Neuronal stem cell (in vitro differentiated cells): ENCODE measurements around the gene PITPNM1.

Source experiments
- DNase-seq: peaks from one replicate; pipeline ENCODE4 v3.0.0-alpha.2; 2013; ENCODE audit warnings: low spot score
- H2AFZ ChIP-seq: one replicate; pipeline ENCODE4 v1.6.1; 2013; ENCODE audit warnings: mild to moderate bottlenecking, low read length, inconsistent platforms
- H2AK5ac ChIP-seq: 2 replicates; pipeline ENCODE4 v1.6.1; 2013; ENCODE audit warnings: low read depth, mild to moderate bottlenecking, inconsistent platforms, low read length, moderate library complexity, mixed read lengths
- H2BK120ac ChIP-seq: 2 replicates; pipeline ENCODE4 v1.6.1; 2013; ENCODE audit warnings: low read depth, mild to moderate bottlenecking, inconsistent platforms, low read length, moderate library complexity, mixed read lengths
- H2BK12ac ChIP-seq: one replicate; pipeline ENCODE4 v1.6.1; 2013; ENCODE audit warnings: low read length, inconsistent platforms
- H2BK15ac ChIP-seq: 2 replicates; pipeline ENCODE4 v1.6.1; 2013; ENCODE audit warnings: mild to moderate bottlenecking, low read length, inconsistent platforms, mixed read lengths
- H2BK5ac ChIP-seq: one replicate; pipeline ENCODE4 v1.6.1; 2013; ENCODE audit warnings: inconsistent platforms, mild to moderate bottlenecking, low read length, moderate library complexity
- H3K14ac ChIP-seq: one replicate; pipeline ENCODE4 v1.6.1; 2013; ENCODE audit warnings: low read length, inconsistent platforms
- H3K18ac ChIP-seq: 2 replicates; pipeline ENCODE4 v1.6.1; 2013; ENCODE audit warnings: low read length, inconsistent platforms
- H3K23ac ChIP-seq: 2 replicates; pipeline ENCODE4 v1.6.1; 2013; ENCODE audit warnings: low read depth, mild to moderate bottlenecking, mixed read lengths, low read length, inconsistent platforms; ENCODE audit not compliant: poor library complexity
- H3K27ac ChIP-seq: replicated peaks from 3 replicates; pipeline ENCODE4 v1.5.1; 2013; ENCODE audit warnings: low read length, inconsistent platforms
- H3K27me3 ChIP-seq, 3 experiments: 2 replicates each; pipeline ENCODE4 v1.6.1; 2013; ENCODE audit warnings: low read length in 3 of 3, mild to moderate bottlenecking in 2 of 3, inconsistent platforms in 1 of 3, low read depth in 1 of 3, mixed read lengths in 1 of 3, moderate library complexity in 1 of 3; ENCODE audit not compliant: control insufficient read depth in 3 of 3, insufficient read depth in 3 of 3
- H3K36me3 ChIP-seq, 2 donors: replicated peaks in 1 of 2; 2 replicates each; pipeline ENCODE4 v1.6.1; 2013; ENCODE audit warnings: low read length in 2 of 2; ENCODE audit not compliant: control insufficient read depth in 2 of 2, insufficient read depth in 2 of 2
- H3K4ac ChIP-seq: 2 replicates; pipeline ENCODE4 v1.6.1; 2013; ENCODE audit warnings: inconsistent platforms, mild to moderate bottlenecking, low read length, moderate library complexity
- H3K4me1 ChIP-seq, 2 donors: 1 replicate in 1 of 2; 2 replicates in 1 of 2; pipeline ENCODE4 v1.6.1; 2013; ENCODE audit warnings: low read length in 2 of 2, low read depth in 1 of 2; ENCODE audit not compliant: control insufficient read depth in 2 of 2, insufficient read depth in 1 of 2
- H3K4me2 ChIP-seq: one replicate; pipeline ENCODE4 v1.6.1; 2013; ENCODE audit warnings: mild to moderate bottlenecking, low read length, inconsistent platforms; ENCODE audit not compliant: insufficient read depth, poor library complexity, severe bottlenecking
- H3K4me3 ChIP-seq, 2 donors: 2 replicates each; pipeline ENCODE4 v1.5.1; 2013; ENCODE audit warnings: low read length in 2 of 2, mild to moderate bottlenecking in 2 of 2, inconsistent platforms in 1 of 2, moderate library complexity in 1 of 2
- H3K79me1 ChIP-seq: one replicate; pipeline ENCODE4 v1.6.1; 2013; ENCODE audit warnings: low read depth, mild to moderate bottlenecking, inconsistent platforms, low read length, moderate library complexity
- H3K9ac ChIP-seq: one replicate; pipeline ENCODE4 v1.6.1; 2013; ENCODE audit warnings: mild to moderate bottlenecking, low read depth, low read length, inconsistent platforms; ENCODE audit not compliant: poor library complexity
- H3K9me3 ChIP-seq, 2 donors: replicated peaks in 1 of 2; 2 replicates each; pipeline versions ENCODE3 to v1.6.1; 2013; ENCODE audit warnings: low read length in 2 of 2, mild to moderate bottlenecking in 2 of 2, inconsistent platforms in 1 of 2, low read depth in 1 of 2, mixed read lengths in 1 of 2, moderate library complexity in 1 of 2; ENCODE audit not compliant: control insufficient read depth in 2 of 2, insufficient read depth in 1 of 2
- H4K8ac ChIP-seq: one replicate; pipeline ENCODE4 v1.6.1; 2013; ENCODE audit warnings: low read depth, mild to moderate bottlenecking, inconsistent platforms, low read length, moderate library complexity
- H4K91ac ChIP-seq: one replicate; pipeline ENCODE4 v1.6.1; 2013; ENCODE audit warnings: low read length, low read depth, mild to moderate bottlenecking, inconsistent platforms; ENCODE audit not compliant: poor library complexity
- WGBS, 2 donors: extraction: QIAGEN DNeasy Blood & Tissue Kit; methylation state at CpG; one replicate each; pipeline ENCODE4 v1.1.7; 2013; ENCODE audit warnings: missing lambda C conversion rate in 2 of 2, mixed read lengths in 1 of 2; ENCODE audit not compliant: insufficient read length in 2 of 2, insufficient replicate concordance in 1 of 2; ENCODE audit errors: extremely low coverage in 2 of 2; 5-methylcytosine and 5-hydroxymethylcytosine counted together

Gene PITPNM1

DNA sequence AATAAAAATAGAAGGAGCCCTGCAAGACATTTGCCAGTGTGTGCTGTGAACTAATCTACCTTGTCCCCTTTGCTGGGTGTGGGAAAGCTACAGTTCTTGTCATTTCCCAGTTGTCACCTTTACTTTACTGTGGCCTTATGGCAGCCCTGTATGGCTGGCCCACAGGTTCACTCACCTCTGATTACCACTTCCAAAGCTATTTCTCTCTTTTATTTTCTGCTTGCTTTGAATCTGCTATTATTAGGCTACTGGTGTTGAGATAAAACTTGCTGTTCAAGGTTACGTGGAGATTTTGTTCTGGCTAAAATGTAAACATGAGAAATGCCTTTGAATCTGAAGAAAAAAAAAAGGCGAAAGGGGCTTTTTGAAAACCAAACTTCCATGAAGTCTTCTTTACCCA, 27.7 kb upstream of the PITPNM1 start:
- H2AK5ac ChIP-seq = no peak overlapping the region
- H3K23ac ChIP-seq = no peak overlapping the region
- no peak overlapping the region for H4K8ac ChIP-seq
- H2BK120ac ChIP-seq = no peak overlapping the region
- no CpG with 5 or more reads among the region's 2 CpGs for WGBS, 2 donors
- no peak overlapping the region for H3K4me3 ChIP-seq
- no peak overlapping the region for H3K18ac ChIP-seq
- no peak overlapping the region for H2BK12ac ChIP-seq
- H3K4me2 ChIP-seq = no peak overlapping the region
- H3K9me3 ChIP-seq = peaks cover 13 to 19% of the 10 kb centered on the region in 2 donors
- no peak overlapping the region for H4K91ac ChIP-seq
- H3K14ac ChIP-seq = no peak overlapping the region
- no peaks in the 10 kb centered on the region for H3K36me3 ChIP-seq
- H3K4me1 ChIP-seq = no peaks in the 10 kb centered on the region
- H2BK15ac ChIP-seq = no peak overlapping the region
- H3K79me1 ChIP-seq = no peaks in the 10 kb centered on the region
- no peak for DNase-seq
- no peak overlapping the region for H3K4ac ChIP-seq
- no peak overlapping the region for H3K27ac ChIP-seq
- H3K9ac ChIP-seq = no peak overlapping the region
- no peak overlapping the region for H2AFZ ChIP-seq
- H2BK5ac ChIP-seq = no peak overlapping the region
- no peaks in the 10 kb centered on the region for H3K27me3 ChIP-seq

DNA sequence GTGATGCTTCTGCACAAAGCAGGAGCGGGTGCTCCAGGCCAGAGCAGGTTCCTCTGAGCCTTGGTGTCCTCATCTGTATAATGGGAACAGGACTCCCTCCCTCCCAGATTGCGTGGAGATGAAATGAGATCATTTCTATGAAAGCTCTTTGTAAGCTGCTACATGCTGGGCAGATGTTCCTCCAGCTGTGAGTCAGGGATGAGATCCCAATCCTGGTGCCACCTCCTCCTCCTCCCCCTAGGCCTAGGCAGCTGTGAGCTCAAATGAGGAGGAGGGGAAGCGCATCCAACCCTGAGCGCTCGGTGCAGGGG, 25.1 kb upstream of the PITPNM1 start:
- Histone ChIP-seq H2BK12ac (no peak overlapping the region), H3K4ac (no peak overlapping the region), H4K8ac (no peak overlapping the region), H2BK120ac (no peak overlapping the region), H3K27ac (no peak overlapping the region), H3K36me3 (peaks cover 0 to 2% of the 10 kb centered on the region in 2 donors), H3K14ac (no peak overlapping the region), H3K4me2 (no peak overlapping the region), H2BK5ac (no peak overlapping the region), H3K23ac (no peak overlapping the region), H3K4me3 (no peak overlapping the region), H3K9ac (no peak overlapping the region), H2AFZ (no peak overlapping the region), H3K18ac (no peak overlapping the region), H3K79me1 (no peaks in the 10 kb centered on the region), H3K27me3 (no peaks in the 10 kb centered on the region), H3K9me3 (peaks cover 14% of the 10 kb centered on the region in 2 donors), H2AK5ac (peak overlapping the region; percentile 6), H3K4me1 (peaks cover 2 to 4% of the 10 kb centered on the region in 2 donors), H4K91ac (no peak overlapping the region), H2BK15ac (no peak overlapping the region)
- no CpG with 5 or more reads among the region's 5 CpGs for WGBS, 2 donors
- no peak for DNase-seq

DNA sequence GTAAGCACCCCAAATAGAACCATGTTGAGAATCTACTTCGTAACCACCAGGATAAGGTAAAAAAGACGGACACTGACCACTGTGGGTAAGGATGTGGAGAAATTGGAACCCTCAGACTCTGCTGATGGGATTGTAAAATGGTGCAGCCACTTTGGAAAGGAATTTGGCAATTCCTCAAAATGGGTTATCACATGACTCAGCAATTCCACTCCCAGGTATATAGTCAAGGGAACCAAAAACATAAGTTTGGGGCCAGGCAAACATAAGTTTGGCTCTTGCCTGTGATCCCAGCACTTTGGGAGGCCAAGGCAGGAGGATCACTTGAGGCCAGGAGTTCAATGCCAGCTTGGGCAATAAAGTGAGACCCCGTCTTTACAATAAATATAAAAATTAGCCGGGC, 23.2 kb upstream of the PITPNM1 start:
- Histone ChIP-seq H3K23ac (no peak overlapping the region), H3K27me3 (no peaks in the 10 kb centered on the region), H3K79me1 (no peaks in the 10 kb centered on the region), H3K9ac (no peak overlapping the region), H2BK15ac (no peak overlapping the region), H3K4me1 (peaks cover 2 to 10% of the 10 kb centered on the region in 2 donors), H2BK120ac (no peak overlapping the region), H3K4me2 (no peak overlapping the region), H2BK12ac (no peak overlapping the region), H2BK5ac (no peak overlapping the region), H2AK5ac (no peak overlapping the region), H3K36me3 (peaks cover 0 to 2% of the 10 kb centered on the region in 2 donors), H3K4ac (no peak overlapping the region), H4K91ac (no peak overlapping the region), H3K18ac (no peak overlapping the region), H3K4me3 (no peak overlapping the region), H3K14ac (no peak overlapping the region), H2AFZ (no peak overlapping the region), H4K8ac (no peak overlapping the region), H3K27ac (no peak overlapping the region), H3K9me3 (peaks cover under 1 to 8% of the 10 kb centered on the region in 2 donors)
- WGBS, 2 donors = no CpG with 5 or more reads among the region's 4 CpGs
- DNase-seq = no peak

DNA sequence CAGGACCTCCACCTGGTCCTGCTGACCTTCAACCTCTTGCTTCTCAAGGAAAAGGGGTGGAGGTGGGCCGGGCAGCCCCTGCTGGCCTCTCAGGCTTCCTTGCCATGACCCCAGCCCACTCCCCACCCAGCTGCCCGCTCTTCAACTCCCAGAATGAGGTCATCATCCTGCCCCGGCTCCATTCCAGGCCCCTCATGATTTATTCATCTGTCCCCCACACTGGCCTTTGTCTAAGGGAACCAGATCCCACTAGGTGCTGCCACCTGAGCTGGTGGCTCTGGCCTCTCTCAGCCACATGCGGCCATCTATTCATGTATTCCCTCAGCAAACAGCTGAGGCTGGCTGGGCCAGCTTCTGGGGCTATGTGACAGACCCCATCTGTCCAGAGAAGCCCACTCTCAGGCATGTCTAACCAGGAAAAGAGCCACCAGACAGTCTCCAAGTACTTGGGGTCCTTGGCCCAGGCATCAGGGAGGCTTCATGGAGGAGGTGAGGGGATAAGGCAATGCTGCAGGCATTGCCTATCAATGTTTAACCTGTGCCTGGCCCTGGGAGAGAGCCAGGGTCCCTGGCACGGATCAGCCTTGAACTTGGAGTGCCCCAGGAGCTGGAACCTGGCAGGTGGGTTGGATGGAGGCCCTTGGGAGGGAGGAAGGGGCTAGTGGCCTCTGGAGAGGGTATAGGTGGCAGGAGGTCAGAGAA, 20.3 kb upstream of the PITPNM1 start:
- H3K27ac ChIP-seq = no peak overlapping the region
- H2AK5ac ChIP-seq = peak overlapping the region; percentile 93
- H3K4me2 ChIP-seq = no peak overlapping the region
- peaks cover 2 to 10% of the 10 kb centered on the region in 2 donors for H3K4me1 ChIP-seq
- WGBS, 2 donors = no CpG with 5 or more reads among the region's 5 CpGs
- no peak overlapping the region for H2BK5ac ChIP-seq
- H4K91ac ChIP-seq = no peak overlapping the region
- no peak overlapping the region for H2BK120ac ChIP-seq
- peaks cover 0 to 2% of the 10 kb centered on the region in 2 donors for H3K36me3 ChIP-seq
- no peak overlapping the region for H3K4me3 ChIP-seq
- H3K4ac ChIP-seq = no peak overlapping the region
- peaks cover 0 to 3% (median 0%) of the 10 kb centered on the region in 3 experiments for H3K27me3 ChIP-seq
- no peaks in the 10 kb centered on the region for H3K79me1 ChIP-seq
- no peak overlapping the region for H3K14ac ChIP-seq
- DNase-seq = no peak
- peak overlapping the region; percentile 68 for H2AFZ ChIP-seq
- H3K23ac ChIP-seq = peak overlapping the region; percentile 2
- H4K8ac ChIP-seq = no peak overlapping the region
- H3K9ac ChIP-seq = no peak overlapping the region
- peaks cover 0 to 1% of the 10 kb centered on the region in 2 donors for H3K9me3 ChIP-seq
- H3K18ac ChIP-seq = peak overlapping the region; percentile 48
- no peak overlapping the region for H2BK15ac ChIP-seq
- peak overlapping the region; percentile 54 for H2BK12ac ChIP-seq
